Cardiac muscle cell (in vitro differentiated cells and primary cell): ENCODE data around the gene RCHY1. TPM values are rescaled to one million over a fixed set of nuclear protein-coding genes. Genes with fewer than 3 reads are reported as not detected.
A peak's percentile ranks its signal among the peaks of the same experiment; 100 is the strongest.

Source experiments
- DNase-seq, 2 donors: peaks; one replicate each; pipeline versions ENCODE4 v3.0.0 to v3.0.0-alpha.2; 2010 to 2017; ENCODE audit warnings: low read depth in 1 of 2, low spot score in 1 of 2
- H3K27ac ChIP-seq: fragments of 200-600 bp; sonication (generic); 2 replicates; pipeline ENCODE4 v1.5.1; 2016
- H3K27me3 ChIP-seq: fragments of 200-600 bp; sonication (generic); 2 replicates; pipeline ENCODE4 v1.6.0; 2016; ENCODE audit warnings: control low read depth
- H3K36me3 ChIP-seq: fragments of 200-600 bp; sonication (generic); 2 replicates; pipeline ENCODE4 v1.5.1; 2016; ENCODE audit warnings: control low read depth
- H3K4me1 ChIP-seq: fragments of 200-600 bp; sonication (generic); 2 replicates; pipeline ENCODE4 v1.8.1; 2017; ENCODE audit warnings: low read depth, mild to moderate bottlenecking, mixed run types
- H3K4me3 ChIP-seq: fragments of 200-600 bp; sonication (generic); 2 replicates; pipeline ENCODE4 v1.5.1; 2016; ENCODE audit warnings: mild to moderate bottlenecking
- H3K9me3 ChIP-seq: fragments of 200-600 bp; sonication (generic); 2 replicates; pipeline ENCODE4 v1.5.1; 2017; ENCODE audit warnings: low read depth, mild to moderate bottlenecking, control low read depth
- polyA plus RNA-seq: library from polyadenylated mRNA; unstranded; fragments of >200 nt; fragmentation: Nextera tagmentation; extraction: Ambion mirVana; gene quantifications from 2 replicates; pipeline ENCODE4 v1.2.1, GENCODE V29; 2016
- total RNA-seq: library from RNA; depleted of rRNA; stranded (reverse); fragments of >200 nt; gene quantifications from 2 replicates; pipeline ENCODE4 v1.2.3, GENCODE V29; 2016
- TF ChIP-seq, protein P1 (sequence below): IDR thresholded peaks from 2 replicates; pipeline ENCODE4 v1.5.1; 2012; ENCODE audit warnings: low read depth, mild to moderate bottlenecking, low read length

The RCHY1 gene
- total and polyA plus RNA-seq, 2 experiments from 2014 or later = 22.3 to 29.6 TPM

DNA sequence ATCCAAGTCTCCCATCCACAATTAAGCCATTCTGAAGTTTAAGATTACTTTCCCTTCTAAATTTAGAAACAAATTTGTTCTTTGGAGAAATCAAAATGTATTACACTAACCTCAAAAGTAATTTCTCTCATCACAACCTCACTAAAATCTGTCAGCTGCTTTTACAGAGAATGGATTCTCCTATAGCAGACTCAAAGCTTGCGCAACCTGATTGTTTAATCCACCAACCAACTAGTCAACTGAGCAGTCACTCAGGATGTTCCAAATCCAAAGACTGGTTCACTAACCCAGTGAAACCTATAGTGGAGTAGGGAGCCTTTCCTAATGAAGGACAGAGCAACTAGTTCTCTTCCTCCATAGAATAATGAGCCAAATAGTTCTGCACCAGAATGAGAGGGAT is 44.3 kb downstream of the RCHY1 start:
- no peak overlapping the region for H3K27ac ChIP-seq
- H3K9me3 ChIP-seq = no peaks in the 10 kb centered on the region
- H3K4me3 ChIP-seq = no peak overlapping the region
- peaks cover 5% of the 10 kb centered on the region for H3K4me1 ChIP-seq
- H3K27me3 ChIP-seq = no peaks in the 10 kb centered on the region
- no peak for DNase-seq
- no peaks in the 10 kb centered on the region for H3K36me3 ChIP-seq
- TF ChIP-seq, protein P1, sequence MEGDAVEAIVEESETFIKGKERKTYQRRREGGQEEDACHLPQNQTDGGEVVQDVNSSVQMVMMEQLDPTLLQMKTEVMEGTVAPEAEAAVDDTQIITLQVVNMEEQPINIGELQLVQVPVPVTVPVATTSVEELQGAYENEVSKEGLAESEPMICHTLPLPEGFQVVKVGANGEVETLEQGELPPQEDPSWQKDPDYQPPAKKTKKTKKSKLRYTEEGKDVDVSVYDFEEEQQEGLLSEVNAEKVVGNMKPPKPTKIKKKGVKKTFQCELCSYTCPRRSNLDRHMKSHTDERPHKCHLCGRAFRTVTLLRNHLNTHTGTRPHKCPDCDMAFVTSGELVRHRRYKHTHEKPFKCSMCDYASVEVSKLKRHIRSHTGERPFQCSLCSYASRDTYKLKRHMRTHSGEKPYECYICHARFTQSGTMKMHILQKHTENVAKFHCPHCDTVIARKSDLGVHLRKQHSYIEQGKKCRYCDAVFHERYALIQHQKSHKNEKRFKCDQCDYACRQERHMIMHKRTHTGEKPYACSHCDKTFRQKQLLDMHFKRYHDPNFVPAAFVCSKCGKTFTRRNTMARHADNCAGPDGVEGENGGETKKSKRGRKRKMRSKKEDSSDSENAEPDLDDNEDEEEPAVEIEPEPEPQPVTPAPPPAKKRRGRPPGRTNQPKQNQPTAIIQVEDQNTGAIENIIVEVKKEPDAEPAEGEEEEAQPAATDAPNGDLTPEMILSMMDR = no peak

DNA sequence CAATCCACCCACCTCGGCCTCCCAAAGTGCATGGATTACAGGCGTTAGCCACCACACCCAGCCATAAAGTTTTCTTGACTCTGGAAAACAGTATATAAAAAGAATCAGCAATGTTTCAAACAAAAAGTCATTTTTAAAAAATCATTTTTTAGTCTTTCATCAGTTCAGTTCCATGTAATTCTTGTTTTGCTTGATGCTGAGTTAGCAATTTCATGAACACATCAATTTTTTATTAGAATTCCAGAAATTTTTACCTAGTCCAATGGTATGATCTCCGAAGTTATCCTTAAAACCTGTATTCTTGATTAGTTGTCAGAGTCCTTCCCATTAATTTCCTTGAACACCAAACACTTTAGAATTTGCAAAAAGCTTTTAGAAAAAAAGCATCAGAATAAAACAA is 56.8 kb downstream of the RCHY1 start:
- TF ChIP-seq, protein P1 = no peak
- no peaks in the 10 kb centered on the region for H3K4me1 ChIP-seq
- no peak overlapping the region for H3K27ac ChIP-seq
- H3K4me3 ChIP-seq = no peak overlapping the region
- DNase-seq = no peak
- no peaks in the 10 kb centered on the region for H3K9me3 ChIP-seq
- no peaks in the 10 kb centered on the region for H3K36me3 ChIP-seq
- H3K27me3 ChIP-seq = no peaks in the 10 kb centered on the region

DNA sequence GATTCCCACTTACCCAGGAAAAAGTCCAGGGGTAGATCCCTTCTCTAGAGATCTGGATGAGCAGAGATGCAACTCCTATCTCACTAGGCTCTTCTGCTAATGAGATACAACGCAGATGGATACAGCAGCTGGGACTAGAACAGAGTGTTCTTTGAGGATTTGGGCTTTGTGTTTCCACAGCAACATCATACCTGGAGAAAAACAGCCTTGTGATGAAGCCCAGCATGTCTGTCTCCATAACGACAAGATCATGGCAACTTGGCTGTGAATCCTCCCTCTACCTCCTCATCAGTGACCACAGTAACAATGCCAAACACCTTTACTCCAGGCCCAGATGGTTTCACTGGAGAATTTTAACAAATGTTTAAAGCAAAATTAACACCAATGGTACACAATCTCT is 80.1 kb downstream of the RCHY1 start:
- H3K36me3 ChIP-seq = no peaks in the 10 kb centered on the region
- DNase-seq = no peak
- H3K27ac ChIP-seq = no peak overlapping the region
- H3K4me3 ChIP-seq = no peak overlapping the region
- no peaks in the 10 kb centered on the region for H3K27me3 ChIP-seq
- H3K9me3 ChIP-seq = no peaks in the 10 kb centered on the region
- TF ChIP-seq, protein P1 = no peak
- H3K4me1 ChIP-seq = peaks cover 14% of the 10 kb centered on the region

DNA sequence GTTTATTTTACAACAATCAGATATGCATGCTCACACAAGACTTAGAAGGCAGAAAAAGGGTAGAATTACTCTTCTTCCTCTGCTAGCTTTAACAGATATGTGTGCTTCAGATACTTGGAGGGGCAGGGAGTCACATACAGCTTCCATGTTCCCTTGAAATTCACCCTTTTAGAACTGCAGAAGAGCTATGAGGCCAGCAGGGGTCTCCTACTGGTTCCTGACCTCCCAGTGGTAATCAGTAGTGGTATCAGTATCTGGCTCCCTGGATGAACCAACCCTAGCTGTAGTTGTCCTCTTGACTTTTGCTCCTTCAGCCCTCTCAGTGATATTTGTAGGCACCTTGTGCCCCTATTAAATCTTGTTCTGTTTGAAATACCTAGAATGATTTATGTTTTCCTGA is 81.5 kb downstream of the RCHY1 start:
- TF ChIP-seq, protein P1 = peak; percentile 31

DNA sequence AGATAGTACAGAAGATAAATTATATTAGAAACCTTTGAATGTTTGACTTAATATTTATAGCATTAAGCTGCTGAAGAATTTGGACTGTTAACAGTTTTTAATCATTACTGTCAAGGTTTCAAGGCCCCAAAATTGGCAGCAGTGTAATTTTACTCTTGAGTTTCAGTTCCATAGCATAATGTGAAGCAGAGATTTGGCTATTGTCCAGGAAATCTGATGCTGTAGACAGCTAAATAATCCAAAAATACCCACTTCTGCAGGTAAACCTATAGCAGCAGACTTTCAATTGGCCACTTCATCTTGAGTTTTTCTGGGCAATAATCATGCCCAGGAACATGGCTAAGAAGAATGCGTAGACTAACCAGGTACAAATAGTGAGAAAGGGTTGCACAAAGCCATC is 85.0 kb downstream of the RCHY1 start:
- peaks cover 14% of the 10 kb centered on the region for H3K4me1 ChIP-seq
- no peak overlapping the region for H3K27ac ChIP-seq
- H3K4me3 ChIP-seq = no peak overlapping the region
- H3K27me3 ChIP-seq = no peaks in the 10 kb centered on the region
- no peaks in the 10 kb centered on the region for H3K9me3 ChIP-seq
- TF ChIP-seq, protein P1 = no peak
- H3K36me3 ChIP-seq = no peaks in the 10 kb centered on the region
- DNase-seq = no peak

More for the DNA sequence above, 81.5 kb downstream of the RCHY1 start:
- peak; percentile 22 to 25 for DNase-seq
- Histone ChIP-seq H3K9me3 (no peaks in the 10 kb centered on the region), H3K36me3 (no peaks in the 10 kb centered on the region), H3K27ac (no peak overlapping the region), H3K4me1 (peaks cover 14% of the 10 kb centered on the region), H3K4me3 (no peak overlapping the region), H3K27me3 (no peaks in the 10 kb centered on the region)

Other genes with a start within 250 kb of the RCHY1 start
- gene THAP6, start 70 bp upstream of the RCHY1 start, total RNA-seq = 14.0 and 16.8 TPM in 2 replicates
- gene THAP6, start 70 bp upstream of the RCHY1 start, polyA plus RNA-seq = 22.2 and 35.6 TPM in 2 replicates
- 0.24 TPM in 1 of 2 replicates, not detected in the other for gene ODAPH, start 41.7 kb upstream of the RCHY1 start, total RNA-seq
- 0.16 TPM in 1 of 2 replicates, not detected in the other for gene ODAPH, start 41.7 kb upstream of the RCHY1 start, polyA plus RNA-seq
- gene CDKL2, start 116.1 kb upstream of the RCHY1 start, total RNA-seq = 2.4 and 2.5 TPM in 2 replicates
- gene CDKL2, start 116.1 kb upstream of the RCHY1 start, polyA plus RNA-seq = 2.0 and 4.4 TPM in 2 replicates
- gene G3BP2, start 159.0 kb upstream of the RCHY1 start, total RNA-seq = 203 and 210 TPM in 2 replicates
- gene G3BP2, start 159.0 kb upstream of the RCHY1 start, polyA plus RNA-seq = 181 and 194 TPM in 2 replicates
- 45.1 and 47.9 TPM in 2 replicates for gene USO1, start 210.2 kb upstream of the RCHY1 start, total RNA-seq
- gene USO1, start 210.2 kb upstream of the RCHY1 start, polyA plus RNA-seq = 46.6 and 50.5 TPM in 2 replicates